Uterus (tissue), 4 donors: Measurements from ENCODE around the gene SMIM3. TPM values are rescaled to one million over a fixed set of nuclear protein-coding genes. Genes with fewer than 3 reads are reported as not detected.
"Not testable (repeated sequence)": the region's sequence is repeated elsewhere in the genome, so short reads cannot be mapped to it uniquely, and the experiment has no call there.

Experiments used
- DNase-seq, 2 donors: peaks; one replicate each; pipeline ENCODE4 v3.0.0-alpha.2; 2019 to 2020
- H3K27ac ChIP-seq, 2 donors: fragments of 200-600 bp; sonication (generic); 1 replicate in 1 of 2; 2 replicates in 1 of 2; pipeline ENCODE4 v1.5.1; 2016 to 2018
- H3K27me3 ChIP-seq, 2 donors: fragments of 200-600 bp; sonication (generic); one replicate each; pipeline ENCODE4 v1.5.1; 2018 to 2019; ENCODE audit warnings: control low read depth in 1 of 2
- H3K36me3 ChIP-seq, 2 donors: fragments of 200-600 bp; sonication (generic); one replicate each; pipeline ENCODE4 v1.5.1; 2019; ENCODE audit warnings: control low read depth in 1 of 2
- H3K4me1 ChIP-seq, 2 donors: fragments of 200-600 bp; sonication (generic); one replicate each; pipeline ENCODE4 v1.5.1; 2018 to 2019; ENCODE audit warnings: control low read depth in 1 of 2
- H3K4me3 ChIP-seq, 2 donors: fragments of 200-600 bp; sonication (generic); 1 replicate in 1 of 2; 2 replicates in 1 of 2; pipeline ENCODE4 v1.5.1; 2018 to 2019; ENCODE audit warnings: mild to moderate bottlenecking in 1 of 2
- H3K9me3 ChIP-seq, 2 donors: fragments of 200-600 bp; sonication (generic); one replicate each; pipeline ENCODE4 v1.5.1; 2019; ENCODE audit warnings: control low read depth in 1 of 2
- CTCF ChIP-seq, 4 experiments: fragments of 200-600 bp in 2 of 4; fragments of 450-650 bp in 2 of 4; sonication (generic) in 2 of 4; IDR thresholded peaks; one replicate each; pipeline ENCODE4 v1.5.1; 2016 to 2019; ENCODE audit warnings: antibody characterized with exemption in 4 of 4, mild to moderate bottlenecking in 2 of 4, moderate library complexity in 1 of 4
- POLR2A ChIP-seq, 2 donors: fragments of 450-650 bp; IDR thresholded peaks; one replicate each; pipeline ENCODE4 v1.6.1; 2016; ENCODE audit warnings: antibody characterized with exemption in 2 of 2, mild to moderate bottlenecking in 1 of 2, moderate library complexity in 1 of 2
- intact Hi-C: fragments of 100-400 bp; cut with DNase I; formaldehyde crosslinking; loops from one replicate; pipeline ENCODE4 v1.15.1; 2023; ENCODE audit warnings: low total_unique reads
- total RNA-seq, 4 donors: library from RNA; depleted of rRNA in 3 of 4; stranded (reverse); fragments of >200 nt in 3 of 4; gene quantifications; one replicate each; pipeline versions ENCODE4 v1.1.0 to v1.2.4, GENCODE V29; 2014 to 2023
- donor health status: DM: yes; HTN: yes; CAD: no.

Gene SMIM3
- total RNA-seq, 4 donors from 2014 or later = 2.6 to 55.9 (median 32.1) TPM

- H3K4me3 ChIP-seq = no peak overlapping the region
- no peak for TF ChIP-seq CTCF (IDR thresholded peaks at IDR 0.05)
- no peak for TF ChIP-seq POLR2A (IDR thresholded peaks at IDR 0.05)
- no peaks in the 10 kb centered on the region for H3K36me3 ChIP-seq
- no peaks in the 10 kb centered on the region for H3K9me3 ChIP-seq
- DNase-seq = no peak
- intact Hi-C loops = no loop called here
- no peak overlapping the region for H3K27ac ChIP-seq
- no peaks in the 10 kb centered on the region for H3K27me3 ChIP-seq
- H3K4me1 ChIP-seq = no peaks in the 10 kb centered on the region
Measured at GRCh38 chr5:150787656-150788055, 9.1 kb downstream of the SMIM3 start.

GRCh38 chr5:150788977-150789376 is 10.4 kb downstream of the SMIM3 start:
- DNase-seq = no peak
- no peak overlapping the region for H3K27ac ChIP-seq
- no peaks in the 10 kb centered on the region for H3K9me3 ChIP-seq
- intact Hi-C loops = no loop called here
- no peaks in the 10 kb centered on the region for H3K36me3 ChIP-seq
- no peaks in the 10 kb centered on the region for H3K4me1 ChIP-seq
- H3K4me3 ChIP-seq = no peak overlapping the region
- no peaks in the 10 kb centered on the region for H3K27me3 ChIP-seq
- no peak for TF ChIP-seq POLR2A (IDR thresholded peaks at IDR 0.05)
- TF ChIP-seq CTCF (IDR thresholded peaks at IDR 0.05) = no peak

- no peaks in the 10 kb centered on the region for H3K36me3 ChIP-seq
- no peaks in the 10 kb centered on the region for H3K4me1 ChIP-seq
- H3K4me3 ChIP-seq = no peak overlapping the region
- peak overlapping the region; percentile 3 to 53 for H3K27ac ChIP-seq
- intact Hi-C loops = no loop called here
- no peak for DNase-seq
- no peaks in the 10 kb centered on the region for H3K9me3 ChIP-seq
- no peaks in the 10 kb centered on the region for H3K27me3 ChIP-seq
- TF ChIP-seq POLR2A (IDR thresholded peaks at IDR 0.05) = no peak
- no peak for TF ChIP-seq CTCF (IDR thresholded peaks at IDR 0.05)
Measured at GRCh38 chr5:150789450-150789849, 10.9 kb downstream of the SMIM3 start.

GRCh38 chr5:150789943-150790611 is 11.5 kb downstream of the SMIM3 start:
- Histone ChIP-seq H3K4me1 (no peaks in the 10 kb centered on the region), H3K27me3 (no peaks in the 10 kb centered on the region), H3K27ac (peak overlapping the region; percentile 17 to 53), H3K4me3 (no peak overlapping the region), H3K36me3 (no peaks in the 10 kb centered on the region), H3K9me3 (no peaks in the 10 kb centered on the region)
- no peak for TF ChIP-seq CTCF (IDR thresholded peaks at IDR 0.05)
- intact Hi-C loops = no loop called here
- peak; percentile 44 to 76 for DNase-seq

- no peaks in the 10 kb centered on the region for H3K4me1 ChIP-seq
- H3K9me3 ChIP-seq = no peaks in the 10 kb centered on the region
- no peak for TF ChIP-seq POLR2A (IDR thresholded peaks at IDR 0.05)
- TF ChIP-seq CTCF (IDR thresholded peaks at IDR 0.05) = no peak
- no peaks in the 10 kb centered on the region for H3K36me3 ChIP-seq
- H3K27me3 ChIP-seq = no peaks in the 10 kb centered on the region
- DNase-seq = no peak
- no peak overlapping the region for H3K4me3 ChIP-seq
- no peak overlapping the region for H3K27ac ChIP-seq
- intact Hi-C loops = no loop called here
Measured at GRCh38 chr5:150791536-150791935, 13.0 kb downstream of the SMIM3 start.

- H3K4me1 ChIP-seq, intact Hi-C loops, DNase-seq, H3K4me3 ChIP-seq, H3K27ac ChIP-seq, H3K9me3 ChIP-seq, H3K36me3 ChIP-seq, H3K27me3 ChIP-seq: not testable (repeated sequence)
Measured at GRCh38 chr5:150793423-150793888, 14.9 kb downstream of the SMIM3 start.
